Renal cortical epithelial cell (primary cell): ENCODE results near the gene ATP10D. TPM values are rescaled to one million over a fixed set of nuclear protein-coding genes. Genes with fewer than 3 reads are reported as not detected.
"Not testable (repeated sequence)": the region's sequence is repeated elsewhere in the genome, so short reads cannot be mapped to it uniquely, and the experiment has no call there.

Experiments used
- DNase-seq: peaks from one replicate; pipeline ENCODE4 v3.0.0-alpha.2; 2011; ENCODE audit warnings: low read depth
- total RNA-seq: library from RNA; depleted of rRNA; stranded (reverse); fragments of >200 nt; gene quantifications from 2 replicates; pipeline ENCODE4 v1.2.3, GENCODE V29; 2014

ATP10D gene
- total RNA-seq, 1 donor from 2014 or later = 137 TPM

- DNase-seq = no peak
Observed at GRCh38 chr4:47535567-47536147, 50.6 kb downstream of the ATP10D start.

- no peak for DNase-seq
Observed at GRCh38 chr4:47536966-47537365, 51.9 kb downstream of the ATP10D start.

GRCh38 chr4:47538111-47538824 lies 53.2 kb downstream of the ATP10D start:
- peak; percentile 84 for DNase-seq

- DNase-seq = no peak
Observed at GRCh38 chr4:47538825-47539154, 53.7 kb downstream of the ATP10D start.

- DNase-seq = not testable (repeated sequence)
Observed at GRCh38 chr4:47542640-47543039, 57.6 kb downstream of the ATP10D start.

GRCh38 chr4:47543331-47543730 lies 58.3 kb downstream of the ATP10D start:
- no peak for DNase-seq

- not testable (repeated sequence) for DNase-seq
Observed at GRCh38 chr4:47550357-47550756, 65.3 kb downstream of the ATP10D start.

- no peak for DNase-seq
Observed at GRCh38 chr4:47550899-47551548, 65.9 kb downstream of the ATP10D start.

GRCh38 chr4:47551682-47552081 lies 66.6 kb downstream of the ATP10D start:
- peak; percentile 35 for DNase-seq

- no peak for DNase-seq
Observed at GRCh38 chr4:47553329-47554125, 68.5 kb downstream of the ATP10D start.

GRCh38 chr4:47555920-47556319 lies 70.8 kb downstream of the ATP10D start:
- not testable (repeated sequence) for DNase-seq

GRCh38 chr4:47557255-47557654 lies 72.2 kb downstream of the ATP10D start:
- no peak for DNase-seq

- DNase-seq = no peak
Observed at GRCh38 chr4:47560682-47561081, 75.6 kb downstream of the ATP10D start.

GRCh38 chr4:47561331-47561730 lies 76.3 kb downstream of the ATP10D start:
- peak; percentile 32 for DNase-seq

GRCh38 chr4:47562297-47562696 lies 77.2 kb downstream of the ATP10D start:
- DNase-seq = no peak

- DNase-seq = no peak
Observed at GRCh38 chr4:47566566-47566965, 81.5 kb downstream of the ATP10D start.

- DNase-seq = no peak
Observed at GRCh38 chr4:47566969-47567368, 81.9 kb downstream of the ATP10D start.

GRCh38 chr4:47567511-47567910 lies 82.4 kb downstream of the ATP10D start:
- DNase-seq = no peak

- DNase-seq = no peak
Observed at GRCh38 chr4:47570816-47571215, 85.7 kb downstream of the ATP10D start.

- DNase-seq = no peak
Observed at GRCh38 chr4:47572981-47573380, 87.9 kb downstream of the ATP10D start.

- peak; percentile 57 for DNase-seq
Observed at GRCh38 chr4:47577779-47578553, 92.9 kb downstream of the ATP10D start.

- DNase-seq = peak; percentile 39
Observed at GRCh38 chr4:47579235-47579634, 94.2 kb downstream of the ATP10D start.
